Endothelial cell of umbilical vein (primary cell): Measurements from ENCODE around the gene MALRD1. TPM values are rescaled to one million over a fixed set of nuclear protein-coding genes. Genes with fewer than 3 reads are reported as not detected.

Experiments
- BruUV-seq: library from RNA; stranded (reverse); fragments of 400-500 nt; replicated peaks from 2 replicates; lab custom pipeline; 2021; lab: Mats Ljungman, UMichigan
- CTCF ChIA-PET: fragments of 300-600, 350-600 bp; sonication (Branson Sonifier 250); formaldehyde crosslinking; loops from one replicate; lab custom pipeline; 2021; ENCODE audit warnings: antibody characterized with exemption, inconsistent platforms; lab: Charles Lee
- POLR2A ChIA-PET: fragments of 300-600, 350-600 bp; sonication (Branson Sonifier 250); formaldehyde crosslinking; loops from one replicate; lab custom pipeline; 2021; ENCODE audit warnings: antibody characterized with exemption, inconsistent platforms; lab: Charles Lee
- DNase-seq: peaks from one replicate; pipeline ENCODE4 v3.0.0-alpha.2; 2011; ENCODE audit warnings: low read depth, low spot score
- FAIRE-seq: peaks from 2 replicates; lab custom pipeline; 2011; peaks lifted over from hg19 to GRCh38; lab: Jason Lieb, UNC
- H2AFZ ChIP-seq: 2 replicates; pipeline ENCODE4 v1.6.0; 2012; ENCODE audit warnings: low read depth, low read length, control low read depth, inconsistent platforms
- H3K27ac ChIP-seq: 2 replicates; pipeline ENCODE4 v1.5.1; 2011; ENCODE audit warnings: low read depth, mild to moderate bottlenecking, control low read depth, low read length, moderate library complexity; ENCODE audit not compliant: insufficient read depth
- H3K27me3 ChIP-seq, 2 experiments: 2 replicates each; pipeline versions ENCODE4 v1.6.0 to v1.6.1; 2011; ENCODE audit warnings: low read length in 2 of 2, mixed read lengths in 1 of 2; ENCODE audit not compliant: control insufficient read depth in 2 of 2, insufficient read depth in 2 of 2
- H3K36me3 ChIP-seq, 2 experiments: 2 replicates in 1 of 2; 3 replicates in 1 of 2; pipeline ENCODE4 v1.5.1; 2011; ENCODE audit warnings: low read length in 2 of 2, mild to moderate bottlenecking in 1 of 2, moderate library complexity in 1 of 2; ENCODE audit not compliant: control insufficient read depth in 2 of 2, insufficient read depth in 2 of 2; ENCODE audit errors: extremely low read depth in 1 of 2
- H3K4me1 ChIP-seq: 3 replicates; pipeline ENCODE4 v1.5.1; 2011; ENCODE audit warnings: mild to moderate bottlenecking, low read length; ENCODE audit not compliant: control insufficient read depth, insufficient read depth; ENCODE audit errors: extremely low read depth
- H3K4me2 ChIP-seq: 2 replicates; pipeline ENCODE4 v1.6.1; 2011; ENCODE audit warnings: low read length, control low read depth, mixed read lengths; ENCODE audit not compliant: insufficient read depth
- H3K4me3 ChIP-seq, 3 experiments: fragments of 200-600 bp in 1 of 3; sonication (generic), shearing (Covaris generic) in 1 of 3; replicated peaks in 1 of 3; 2 replicates each; pipeline ENCODE4 v1.5.1; 2011 to 2016; ENCODE audit warnings: control low read depth in 3 of 3, low read length in 3 of 3, mild to moderate bottlenecking in 2 of 3, inconsistent platforms in 1 of 3, low read depth in 1 of 3, moderate library complexity in 1 of 3; ENCODE audit not compliant: insufficient read depth in 1 of 3
- H3K79me2 ChIP-seq: 2 replicates; pipeline ENCODE4 v1.6.0; 2012; ENCODE audit warnings: low read length, inconsistent platforms; ENCODE audit not compliant: control insufficient read depth, insufficient read depth
- H3K9ac ChIP-seq: replicated peaks from 2 replicates; pipeline ENCODE3; 2011; ENCODE audit warnings: low read length, control low read depth; ENCODE audit not compliant: insufficient read depth; ENCODE audit errors: extremely low read depth
- H3K9me1 ChIP-seq: replicated peaks from 3 replicates; pipeline ENCODE4 v1.6.0; 2011; ENCODE audit warnings: mild to moderate bottlenecking, low read length; ENCODE audit not compliant: control insufficient read depth, insufficient read depth; ENCODE audit errors: extremely low read depth
- H3K9me3 ChIP-seq: replicated peaks from 2 replicates; pipeline ENCODE4 v1.5.1; 2012; ENCODE audit warnings: low read length, inconsistent platforms; ENCODE audit not compliant: control insufficient read depth, insufficient read depth
- H4K20me1 ChIP-seq: replicated peaks from 2 replicates; pipeline ENCODE3; 2011; ENCODE audit warnings: mild to moderate bottlenecking, low read length; ENCODE audit not compliant: control insufficient read depth, insufficient read depth; ENCODE audit errors: extremely low read depth
- EZH2 ChIP-seq: IDR thresholded peaks from 2 replicates; pipeline ENCODE4 v1.6.1; 2012; ENCODE audit warnings: borderline replicate concordance, low read depth, mild to moderate bottlenecking, moderate library complexity, low read length, inconsistent platforms; ENCODE audit not compliant: severe bottlenecking
- FOS ChIP-seq: IDR thresholded peaks from 2 replicates; pipeline ENCODE4 v1.6.1; 2011; ENCODE audit warnings: mild to moderate bottlenecking, low read length, moderate library complexity, borderline replicate concordance; ENCODE audit not compliant: insufficient read depth
- GATA2 ChIP-seq: IDR thresholded peaks from 2 replicates; pipeline ENCODE4 v1.7.0; 2011; ENCODE audit warnings: low read depth, mild to moderate bottlenecking, moderate library complexity, mixed read lengths, low read length; ENCODE audit not compliant: insufficient read length, insufficient read depth
- JUN ChIP-seq: IDR thresholded peaks from 2 replicates; pipeline ENCODE4 v1.6.1; 2011; ENCODE audit warnings: borderline replicate concordance, low read depth; ENCODE audit not compliant: insufficient read length, insufficient read depth
- MYC ChIP-seq: IDR thresholded peaks from one replicate; pipeline ENCODE4 v1.6.1; 2011; ENCODE audit warnings: mild to moderate bottlenecking, low read depth, low read length
- POLR2A ChIP-seq: IDR thresholded peaks from 2 replicates; pipeline ENCODE4 v1.6.1; 2012; ENCODE audit warnings: low read depth, mild to moderate bottlenecking, control low read depth, low read length
- POLR2AphosphoS5 ChIP-seq: IDR thresholded peaks from 2 replicates; pipeline ENCODE4 v1.6.1; 2012; ENCODE audit warnings: low read depth, mild to moderate bottlenecking, control low read depth, low read length, moderate library complexity; ENCODE audit not compliant: insufficient read depth
- dilution Hi-C: fragments of 300-500 bp; cut with MboI; formaldehyde crosslinking; loops from one replicate; pipeline ENCODE4 v1.15.0; 2019; ENCODE audit warnings: low sequenced_read_pairs; ENCODE audit not compliant: extremely low pct_ligation_motif_present
- intact Hi-C: fragments of 100-400 bp; cut with micrococcal nuclease; formaldehyde crosslinking; loops from one replicate; pipeline ENCODE4 v1.10.0; 2022
- polyA plus RNA-seq, 4 experiments: library from polyadenylated mRNA; depleted of rRNA in 3 of 4; stranded (reverse) in 3 of 4; unstranded in 1 of 4; fragments of >200 nt; gene quantifications; 2 replicates each; pipeline versions ENCODE4 v1.2.1 to v1.2.3, GENCODE V29; 2011 to 2012; ENCODE audit warnings: missing spikeins in 1 of 4
- total RNA-seq: library from RNA; stranded (reverse); gene quantifications from 2 replicates; pipeline ENCODE4 v1.2.3, GENCODE V29; 2021
- TF ChIP-seq, protein P1 (sequence below): IDR thresholded peaks from 2 replicates; pipeline ENCODE4 v1.6.1; 2011; ENCODE audit not compliant: insufficient read depth, insufficient read length
- TF ChIP-seq, protein P2 (sequence below), 2 donors: IDR thresholded peaks; 1 replicate in 1 of 2; 2 replicates in 1 of 2; pipeline ENCODE4 v1.5.1; 2011; ENCODE audit warnings: low read length in 2 of 2, mild to moderate bottlenecking in 2 of 2, moderate library complexity in 2 of 2, control low read depth in 1 of 2, inconsistent platforms in 1 of 2, low read depth in 1 of 2; ENCODE audit not compliant: insufficient read depth in 1 of 2; ENCODE audit errors: extremely low read depth in 1 of 2

MALRD1 gene
- total and polyA plus RNA-seq, 2 donors (not counting 3 experiments of a cell fraction or from before 2014, with no cell fraction given): not detected

DNA sequence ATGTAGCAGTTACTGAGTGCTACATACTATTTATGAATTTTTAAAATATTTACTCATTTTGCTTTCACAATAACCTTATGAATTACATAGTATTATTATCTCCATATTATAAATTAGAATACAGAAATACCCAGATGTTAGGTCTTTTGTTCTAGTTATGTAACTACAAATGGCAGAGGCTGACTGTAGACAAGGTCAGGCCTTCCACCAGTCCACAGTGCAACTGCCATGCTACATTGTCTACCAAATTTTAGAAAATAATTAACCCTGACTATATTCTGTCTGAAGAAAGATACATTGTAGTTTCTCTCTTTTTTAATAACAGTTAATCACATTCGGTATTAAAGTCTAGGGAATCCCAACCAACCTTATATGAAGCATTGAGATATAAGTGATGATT, 280.9 kb downstream of the MALRD1 start:
- H3K9ac ChIP-seq: no peak overlapping the region
- H3K9me3 ChIP-seq: no peaks in the 10 kb centered on the region
- BruUV-seq: no TSS peak
- no peak overlapping the region for H2AFZ ChIP-seq
- no peaks in the 10 kb centered on the region for H3K79me2 ChIP-seq
- no peak overlapping the region for H3K4me3 ChIP-seq
- H3K4me1 ChIP-seq: no peaks in the 10 kb centered on the region
- H4K20me1 ChIP-seq: no peaks in the 10 kb centered on the region
- ChIA-PET POLR2A (no interaction called here), CTCF (no interaction called here)
- intact Hi-C loops (no loop called here), dilution Hi-C loops (no loop called here)
- no peaks in the 10 kb centered on the region for H3K9me1 ChIP-seq
- no peaks in the 10 kb centered on the region for H3K36me3 ChIP-seq
- DNase-seq (no peak), FAIRE-seq (no peak)
- TF ChIP-seq GATA2 (no peak), FOS (no peak), JUN (no peak), EZH2 (no peak), POLR2A (no peak), POLR2AphosphoS5 (no peak), MYC (no peak)
- TF ChIP-seq, protein P1, sequence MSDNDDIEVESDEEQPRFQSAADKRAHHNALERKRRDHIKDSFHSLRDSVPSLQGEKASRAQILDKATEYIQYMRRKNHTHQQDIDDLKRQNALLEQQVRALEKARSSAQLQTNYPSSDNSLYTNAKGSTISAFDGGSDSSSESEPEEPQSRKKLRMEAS: no peak
- TF ChIP-seq, protein P2, sequence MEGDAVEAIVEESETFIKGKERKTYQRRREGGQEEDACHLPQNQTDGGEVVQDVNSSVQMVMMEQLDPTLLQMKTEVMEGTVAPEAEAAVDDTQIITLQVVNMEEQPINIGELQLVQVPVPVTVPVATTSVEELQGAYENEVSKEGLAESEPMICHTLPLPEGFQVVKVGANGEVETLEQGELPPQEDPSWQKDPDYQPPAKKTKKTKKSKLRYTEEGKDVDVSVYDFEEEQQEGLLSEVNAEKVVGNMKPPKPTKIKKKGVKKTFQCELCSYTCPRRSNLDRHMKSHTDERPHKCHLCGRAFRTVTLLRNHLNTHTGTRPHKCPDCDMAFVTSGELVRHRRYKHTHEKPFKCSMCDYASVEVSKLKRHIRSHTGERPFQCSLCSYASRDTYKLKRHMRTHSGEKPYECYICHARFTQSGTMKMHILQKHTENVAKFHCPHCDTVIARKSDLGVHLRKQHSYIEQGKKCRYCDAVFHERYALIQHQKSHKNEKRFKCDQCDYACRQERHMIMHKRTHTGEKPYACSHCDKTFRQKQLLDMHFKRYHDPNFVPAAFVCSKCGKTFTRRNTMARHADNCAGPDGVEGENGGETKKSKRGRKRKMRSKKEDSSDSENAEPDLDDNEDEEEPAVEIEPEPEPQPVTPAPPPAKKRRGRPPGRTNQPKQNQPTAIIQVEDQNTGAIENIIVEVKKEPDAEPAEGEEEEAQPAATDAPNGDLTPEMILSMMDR (IDR thresholded peaks at IDR 0.05; ENCODE audit: extremely low read depth in 1 of 2, insufficient read depth in 1 of 2, low read depth in 1 of 2, low read length in 2 of 2): no peak
- no peak overlapping the region for H3K4me2 ChIP-seq
- H3K27me3 ChIP-seq: no peaks in the 10 kb centered on the region
- H3K27ac ChIP-seq: no peak overlapping the region
